ENCODE results near the gene NRXN3.

DNA sequence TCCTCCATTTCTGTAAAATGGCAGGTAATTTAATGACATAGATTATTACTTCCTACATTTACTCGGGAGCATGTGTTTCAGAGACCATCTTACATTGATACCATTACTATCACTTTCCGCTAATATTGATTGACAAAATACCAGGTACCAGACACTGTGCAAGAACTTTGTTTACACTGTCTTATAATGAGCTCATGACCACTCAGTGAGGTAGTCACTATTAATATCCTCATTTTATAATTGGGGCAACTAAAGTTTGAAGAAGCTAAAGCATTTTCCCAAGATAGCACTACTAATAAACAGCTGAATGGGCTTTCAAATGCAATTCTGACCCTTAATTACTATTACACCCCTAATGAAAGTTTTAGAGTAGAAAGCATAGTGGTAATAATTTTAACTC lies 1306.4 kb downstream of the NRXN3 start:
- no peak for TF ChIP-seq EZH2 (IDR thresholded peaks at IDR 0.05; ENCODE audit: low read length, missing control alignments)
- TF ChIP-seq, protein P1, sequence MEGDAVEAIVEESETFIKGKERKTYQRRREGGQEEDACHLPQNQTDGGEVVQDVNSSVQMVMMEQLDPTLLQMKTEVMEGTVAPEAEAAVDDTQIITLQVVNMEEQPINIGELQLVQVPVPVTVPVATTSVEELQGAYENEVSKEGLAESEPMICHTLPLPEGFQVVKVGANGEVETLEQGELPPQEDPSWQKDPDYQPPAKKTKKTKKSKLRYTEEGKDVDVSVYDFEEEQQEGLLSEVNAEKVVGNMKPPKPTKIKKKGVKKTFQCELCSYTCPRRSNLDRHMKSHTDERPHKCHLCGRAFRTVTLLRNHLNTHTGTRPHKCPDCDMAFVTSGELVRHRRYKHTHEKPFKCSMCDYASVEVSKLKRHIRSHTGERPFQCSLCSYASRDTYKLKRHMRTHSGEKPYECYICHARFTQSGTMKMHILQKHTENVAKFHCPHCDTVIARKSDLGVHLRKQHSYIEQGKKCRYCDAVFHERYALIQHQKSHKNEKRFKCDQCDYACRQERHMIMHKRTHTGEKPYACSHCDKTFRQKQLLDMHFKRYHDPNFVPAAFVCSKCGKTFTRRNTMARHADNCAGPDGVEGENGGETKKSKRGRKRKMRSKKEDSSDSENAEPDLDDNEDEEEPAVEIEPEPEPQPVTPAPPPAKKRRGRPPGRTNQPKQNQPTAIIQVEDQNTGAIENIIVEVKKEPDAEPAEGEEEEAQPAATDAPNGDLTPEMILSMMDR (conservative IDR thresholded peaks at IDR 0.05 in 1 of 2, IDR thresholded peaks at IDR 0.05 in 1 of 2; ENCODE audit: low read depth in 1 of 2, low read length in 2 of 2): no peak

All from fibroblast of lung (primary cell).